KMS-11 (cell line): Measurements from ENCODE around the gene XRCC5.

Experiments
- H2AFZ ChIP-seq: fragments of 200-600 bp; sonication (generic); 2 replicates; pipeline ENCODE4 v1.6.1; 2016; ENCODE audit warnings: antibody characterized with exemption, mixed run types, low read depth
- H3K27ac ChIP-seq: fragments of 200-600 bp; sonication (generic); 2 replicates; pipeline ENCODE4 v1.6.1; 2016; ENCODE audit warnings: mild to moderate bottlenecking, mixed run types
- H3K27me3 ChIP-seq: fragments of 200-600 bp; sonication (generic); 2 replicates; pipeline ENCODE4 v1.6.1; 2017; ENCODE audit warnings: mild to moderate bottlenecking, low read depth, mixed run types, moderate library complexity; ENCODE audit not compliant: insufficient read depth
- H3K36me3 ChIP-seq: fragments of 200-600 bp; sonication (generic); 2 replicates; pipeline ENCODE4 v1.6.1; 2017; ENCODE audit warnings: mild to moderate bottlenecking, mixed run types; ENCODE audit not compliant: insufficient read depth
- H3K4me1 ChIP-seq: fragments of 200-600 bp; sonication (generic); 2 replicates; pipeline ENCODE4 v1.6.1; 2016; ENCODE audit warnings: mild to moderate bottlenecking, low read depth, mixed run types; ENCODE audit not compliant: poor library complexity, severe bottlenecking
- H3K4me2 ChIP-seq: fragments of 200-600 bp; sonication (generic); 2 replicates; pipeline ENCODE4 v1.7.0; 2016; ENCODE audit warnings: mild to moderate bottlenecking, mixed run types
- H3K4me3 ChIP-seq: fragments of 200-600 bp; sonication (generic); IDR thresholded peaks from 2 replicates; pipeline ENCODE4 v1.6.1; 2017; ENCODE audit warnings: low read depth, low read length, mixed read lengths; ENCODE audit not compliant: insufficient read depth
- H3K79me2 ChIP-seq: fragments of 200-600 bp; sonication (generic); 2 replicates; pipeline ENCODE4 v1.6.1; 2016; ENCODE audit warnings: low read depth, mixed run types; ENCODE audit not compliant: insufficient read depth
- H3K9ac ChIP-seq: fragments of 200-600 bp; sonication (generic); 2 replicates; pipeline ENCODE4 v1.6.1; 2016; ENCODE audit warnings: mild to moderate bottlenecking, mixed run types
- H4K20me1 ChIP-seq: fragments of 200-600 bp; sonication (generic); 2 replicates; pipeline ENCODE4 v1.6.1; 2016; ENCODE audit warnings: mild to moderate bottlenecking, mixed run types; ENCODE audit not compliant: insufficient read depth
- TF ChIP-seq, protein P1 (sequence below): fragments of 200-600 bp; sonication (generic); conservative IDR thresholded peaks from 2 replicates; pipeline ENCODE4 v1.6.1; 2017; ENCODE audit warnings: low read depth, mild to moderate bottlenecking, antibody characterized with exemption, low read length, moderate library complexity, mixed read lengths

XRCC5 gene

DNA sequence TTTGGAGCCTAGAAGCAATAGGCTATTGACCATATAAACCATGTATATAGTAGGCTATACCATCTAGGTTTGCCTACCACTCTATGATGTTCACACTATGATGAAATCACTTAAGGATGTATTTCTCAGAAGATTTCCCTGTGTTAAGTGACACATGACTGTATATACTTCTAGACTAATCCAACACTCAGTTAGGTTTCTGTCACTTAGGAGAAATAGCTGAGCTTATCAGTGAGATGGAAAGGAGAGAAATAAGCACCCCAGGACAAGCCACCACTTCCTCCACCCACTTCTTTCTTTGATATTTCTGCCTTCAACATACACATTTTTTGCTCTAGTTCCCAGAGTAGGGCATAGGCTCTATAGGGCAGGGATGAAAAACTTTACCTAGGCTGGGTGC lies 35.4 kb upstream of the XRCC5 start:
- Histone ChIP-seq H3K9ac (no peak overlapping the region), H3K4me2 (no peak overlapping the region), H3K4me3 (no peak overlapping the region), H3K27ac (no peak overlapping the region), H2AFZ (no peak overlapping the region), H4K20me1 (no peaks in the 10 kb centered on the region), H3K79me2 (no peaks in the 10 kb centered on the region), H3K36me3 (no peaks in the 10 kb centered on the region), H3K4me1 (peaks cover 5% of the 10 kb centered on the region), H3K27me3 (no peaks in the 10 kb centered on the region)
- TF ChIP-seq, protein P1, sequence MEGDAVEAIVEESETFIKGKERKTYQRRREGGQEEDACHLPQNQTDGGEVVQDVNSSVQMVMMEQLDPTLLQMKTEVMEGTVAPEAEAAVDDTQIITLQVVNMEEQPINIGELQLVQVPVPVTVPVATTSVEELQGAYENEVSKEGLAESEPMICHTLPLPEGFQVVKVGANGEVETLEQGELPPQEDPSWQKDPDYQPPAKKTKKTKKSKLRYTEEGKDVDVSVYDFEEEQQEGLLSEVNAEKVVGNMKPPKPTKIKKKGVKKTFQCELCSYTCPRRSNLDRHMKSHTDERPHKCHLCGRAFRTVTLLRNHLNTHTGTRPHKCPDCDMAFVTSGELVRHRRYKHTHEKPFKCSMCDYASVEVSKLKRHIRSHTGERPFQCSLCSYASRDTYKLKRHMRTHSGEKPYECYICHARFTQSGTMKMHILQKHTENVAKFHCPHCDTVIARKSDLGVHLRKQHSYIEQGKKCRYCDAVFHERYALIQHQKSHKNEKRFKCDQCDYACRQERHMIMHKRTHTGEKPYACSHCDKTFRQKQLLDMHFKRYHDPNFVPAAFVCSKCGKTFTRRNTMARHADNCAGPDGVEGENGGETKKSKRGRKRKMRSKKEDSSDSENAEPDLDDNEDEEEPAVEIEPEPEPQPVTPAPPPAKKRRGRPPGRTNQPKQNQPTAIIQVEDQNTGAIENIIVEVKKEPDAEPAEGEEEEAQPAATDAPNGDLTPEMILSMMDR, result no peak

DNA sequence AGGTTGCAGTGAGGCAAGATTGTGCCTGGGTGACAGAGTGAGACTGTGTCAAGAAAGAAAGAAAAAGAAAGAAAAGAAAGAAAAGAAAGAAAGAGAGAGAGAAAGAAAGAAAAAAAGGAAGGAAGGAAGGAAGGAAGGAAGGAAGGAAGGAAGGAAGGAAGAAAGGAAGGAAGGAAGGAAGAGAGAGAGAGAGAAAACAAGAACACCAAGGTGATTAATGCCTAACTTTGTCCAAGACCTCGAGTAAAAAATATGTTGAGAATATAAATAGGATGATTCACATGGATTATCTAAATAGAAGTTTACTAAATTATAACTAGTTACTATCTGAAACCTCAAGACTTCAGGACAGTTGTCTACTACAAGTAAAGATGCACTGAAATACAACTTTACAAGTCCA lies 34.8 kb upstream of the XRCC5 start:
- Histone ChIP-seq H3K9ac (no peak overlapping the region), H3K27ac (no peak overlapping the region), H3K4me1 (peaks cover 7% of the 10 kb centered on the region), H4K20me1 (no peaks in the 10 kb centered on the region), H2AFZ (no peak overlapping the region), H3K27me3 (no peaks in the 10 kb centered on the region), H3K36me3 (no peaks in the 10 kb centered on the region), H3K79me2 (no peaks in the 10 kb centered on the region), H3K4me3 (no peak overlapping the region), H3K4me2 (no peak overlapping the region)
- TF ChIP-seq, protein P1, result no peak

DNA sequence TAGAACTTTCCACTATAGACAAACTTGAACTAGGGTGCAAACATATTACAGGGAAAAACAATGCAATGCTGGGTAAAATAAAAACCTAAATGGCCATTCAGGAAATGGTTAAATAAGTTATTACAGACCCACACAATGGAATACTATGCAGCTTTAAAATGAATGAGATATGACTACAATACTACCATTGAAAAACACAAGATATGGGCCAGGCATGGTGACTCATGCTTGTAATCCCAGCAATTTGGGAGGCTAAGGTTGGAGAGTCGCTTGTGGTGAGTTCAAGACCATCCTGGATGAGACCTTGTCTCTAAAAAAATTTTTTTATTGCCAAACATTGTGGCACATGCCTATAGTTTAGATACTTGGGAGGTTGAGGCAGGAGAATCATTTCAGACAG lies 34.4 kb upstream of the XRCC5 start:
- no peaks in the 10 kb centered on the region for H3K36me3 ChIP-seq
- no peaks in the 10 kb centered on the region for H3K27me3 ChIP-seq
- H3K9ac ChIP-seq, result no peak overlapping the region
- no peak overlapping the region for H3K27ac ChIP-seq
- no peak overlapping the region for H3K4me2 ChIP-seq
- peaks cover 7% of the 10 kb centered on the region for H3K4me1 ChIP-seq
- H3K4me3 ChIP-seq, result no peak overlapping the region
- H3K79me2 ChIP-seq, result no peaks in the 10 kb centered on the region
- H2AFZ ChIP-seq, result no peak overlapping the region
- no peaks in the 10 kb centered on the region for H4K20me1 ChIP-seq
- TF ChIP-seq, protein P1, result no peak

DNA sequence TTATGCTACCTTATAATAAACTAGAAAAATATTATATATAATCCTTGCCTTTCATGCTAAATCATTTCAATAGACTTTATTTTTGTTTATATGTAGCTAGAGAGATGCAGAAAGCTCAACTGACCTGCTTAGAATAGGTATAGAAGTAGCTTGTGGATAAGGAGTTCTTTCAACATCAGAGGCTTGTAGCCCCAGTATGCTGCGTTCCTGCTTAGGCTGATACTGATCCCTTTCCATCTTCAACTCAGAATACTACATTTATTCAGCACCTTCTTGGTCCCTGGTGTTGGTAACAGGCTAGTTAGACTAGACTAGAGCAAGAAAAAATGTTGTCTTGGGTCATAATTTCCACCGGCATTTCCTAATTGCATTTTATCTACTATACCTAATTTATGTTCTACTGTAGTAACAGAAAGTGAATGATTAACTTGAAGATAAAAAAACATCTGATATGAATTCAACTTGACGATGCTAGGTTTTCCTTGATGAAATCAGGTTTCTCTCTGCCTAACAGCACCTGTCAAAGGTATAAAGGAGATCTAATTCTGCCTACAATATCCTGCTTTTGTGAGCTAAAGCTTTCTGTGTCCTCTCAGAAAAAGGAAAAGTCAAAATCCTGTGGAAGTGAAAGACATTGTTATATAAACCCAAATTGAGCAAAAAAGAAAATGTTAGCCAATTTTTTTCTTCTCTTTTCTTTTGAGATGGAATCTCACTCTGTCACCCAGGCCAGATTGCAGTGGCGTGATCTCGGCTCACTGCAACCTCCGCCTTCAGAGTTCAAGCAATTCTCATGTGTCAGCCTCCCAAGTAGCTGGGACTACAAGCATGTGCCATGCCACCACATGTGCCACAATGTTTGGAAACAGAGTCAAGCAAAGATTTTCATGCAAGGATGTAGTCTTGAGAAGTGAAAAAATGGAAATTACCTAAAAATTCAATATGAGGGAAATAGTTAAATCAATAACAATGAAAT lies 33.4 kb upstream of the XRCC5 start:
- H3K9ac ChIP-seq, result no peak overlapping the region
- no peaks in the 10 kb centered on the region for H3K79me2 ChIP-seq
- no peak overlapping the region for H2AFZ ChIP-seq
- H4K20me1 ChIP-seq, result no peaks in the 10 kb centered on the region
- H3K4me3 ChIP-seq, result no peak overlapping the region
- H3K36me3 ChIP-seq, result no peaks in the 10 kb centered on the region
- H3K4me1 ChIP-seq, result peaks cover 17% of the 10 kb centered on the region
- TF ChIP-seq, protein P1, result no peak
- no peak overlapping the region for H3K27ac ChIP-seq
- no peaks in the 10 kb centered on the region for H3K27me3 ChIP-seq
- no peak overlapping the region for H3K4me2 ChIP-seq
